ENCODE measurements around the gene PPM1H.
"Not testable (repeated sequence)": the region's sequence is repeated elsewhere in the genome, so short reads cannot be mapped to it uniquely, and the experiment has no call there.

PPM1H gene

GRCh38 chr12:62769076-62769619 lies 165.8 kb downstream of the PPM1H start:
- Histone ChIP-seq H3K4me3 (ENCODE audit: low read length) (no peak overlapping the region), H3K9me3 (ENCODE audit: insufficient read depth, low read depth, low read length) (no peaks in the 10 kb centered on the region), H3K9ac (ENCODE audit: low read depth, low read length) (no peak overlapping the region; the same call in 1 of the 2 replicates), H3K27me3 (ENCODE audit: insufficient read depth, low read length) (no peaks in the 10 kb centered on the region), H3K36me3 (ENCODE audit: insufficient read depth, low read depth, low read length) (no peaks in the 10 kb centered on the region), H3K4me1 (ENCODE audit: insufficient read depth, low read length) (peaks cover 29% of the 10 kb centered on the region), H3K27ac (ENCODE audit: low read length) (no peak overlapping the region)

GRCh38 chr12:62767946-62768345 lies 167.0 kb downstream of the PPM1H start:
- Histone ChIP-seq H3K4me3 (ENCODE audit: low read length) (no peak overlapping the region), H3K27me3 (ENCODE audit: insufficient read depth, low read length) (no peaks in the 10 kb centered on the region), H3K27ac (ENCODE audit: low read length) (no peak overlapping the region), H3K4me1 (ENCODE audit: insufficient read depth, low read length) (peaks cover 29% of the 10 kb centered on the region), H3K9me3 (ENCODE audit: insufficient read depth, low read depth, low read length) (no peaks in the 10 kb centered on the region), H3K36me3 (ENCODE audit: insufficient read depth, low read depth, low read length) (no peaks in the 10 kb centered on the region), H3K9ac (ENCODE audit: low read depth, low read length) (no peak overlapping the region)

- H3K4me1 ChIP-seq (ENCODE audit: insufficient read depth, low read length): peaks cover 29% of the 10 kb centered on the region
- no peak overlapping the region for H3K9ac ChIP-seq (ENCODE audit: low read depth, low read length)
- no peaks in the 10 kb centered on the region for H3K27me3 ChIP-seq (ENCODE audit: insufficient read depth, low read length)
- no peaks in the 10 kb centered on the region for H3K36me3 ChIP-seq (ENCODE audit: insufficient read depth, low read depth, low read length)
- H3K4me3 ChIP-seq (ENCODE audit: low read length): no peak overlapping the region
- no peaks in the 10 kb centered on the region for H3K9me3 ChIP-seq (ENCODE audit: insufficient read depth, low read depth, low read length)
- H3K27ac ChIP-seq (ENCODE audit: low read length): no peak overlapping the region
Measured at GRCh38 chr12:62767496-62767895, 167.5 kb downstream of the PPM1H start.

GRCh38 chr12:62766496-62766895 lies 168.5 kb downstream of the PPM1H start:
- H3K9ac ChIP-seq (ENCODE audit: low read depth, low read length): no peak overlapping the region
- H3K27ac ChIP-seq (ENCODE audit: low read length): no peak overlapping the region
- H3K27me3 ChIP-seq (ENCODE audit: insufficient read depth, low read length): no peaks in the 10 kb centered on the region
- no peak overlapping the region for H3K4me3 ChIP-seq (ENCODE audit: low read length)
- no peaks in the 10 kb centered on the region for H3K9me3 ChIP-seq (ENCODE audit: insufficient read depth, low read depth, low read length)
- H3K4me1 ChIP-seq (ENCODE audit: insufficient read depth, low read length): peaks cover 19% of the 10 kb centered on the region
- H3K36me3 ChIP-seq (ENCODE audit: insufficient read depth, low read depth, low read length): no peaks in the 10 kb centered on the region

GRCh38 chr12:62763861-62764645 lies 170.9 kb downstream of the PPM1H start:
- Histone ChIP-seq H3K4me1 (ENCODE audit: insufficient read depth, low read length) (no peaks in the 10 kb centered on the region), H3K27me3 (ENCODE audit: insufficient read depth, low read length) (no peaks in the 10 kb centered on the region), H3K36me3 (ENCODE audit: insufficient read depth, low read depth, low read length) (no peaks in the 10 kb centered on the region), H3K4me3 (ENCODE audit: low read length) (no peak overlapping the region), H3K9ac (ENCODE audit: low read depth, low read length) (no peak overlapping the region), H3K9me3 (ENCODE audit: insufficient read depth, low read depth, low read length) (no peaks in the 10 kb centered on the region), H3K27ac (ENCODE audit: low read length) (no peak overlapping the region)

GRCh38 chr12:62763312-62763711 lies 171.6 kb downstream of the PPM1H start:
- Histone ChIP-seq H3K4me1 (ENCODE audit: insufficient read depth, low read length) (no peaks in the 10 kb centered on the region), H3K27ac (ENCODE audit: low read length) (no peak overlapping the region)

GRCh38 chr12:62762645-62763044 lies 172.3 kb downstream of the PPM1H start:
- H3K27me3 ChIP-seq (ENCODE audit: insufficient read depth, low read length): no peaks in the 10 kb centered on the region
- no peaks in the 10 kb centered on the region; the same call in 1 of the 2 replicates for H3K4me1 ChIP-seq (ENCODE audit: insufficient read depth, low read length)
- H3K36me3 ChIP-seq (ENCODE audit: insufficient read depth, low read depth, low read length): no peaks in the 10 kb centered on the region
- H3K4me3 ChIP-seq (ENCODE audit: low read length): no peak overlapping the region
- no peak overlapping the region for H3K27ac ChIP-seq (ENCODE audit: low read length)
- no peaks in the 10 kb centered on the region for H3K9me3 ChIP-seq (ENCODE audit: insufficient read depth, low read depth, low read length)
- H3K9ac ChIP-seq (ENCODE audit: low read depth, low read length): no peak overlapping the region

More at GRCh38 chr12:62763312-62763711, 171.6 kb downstream of the PPM1H start:
- Histone ChIP-seq H3K27me3 (ENCODE audit: insufficient read depth, low read length) (no peaks in the 10 kb centered on the region), H3K9me3 (ENCODE audit: insufficient read depth, low read depth, low read length) (no peaks in the 10 kb centered on the region), H3K9ac (ENCODE audit: low read depth, low read length) (no peak overlapping the region), H3K4me3 (ENCODE audit: low read length) (no peak overlapping the region), H3K36me3 (ENCODE audit: insufficient read depth, low read depth, low read length) (no peaks in the 10 kb centered on the region)

- Histone ChIP-seq H3K36me3 (ENCODE audit: insufficient read depth, low read depth, low read length) (no peaks in the 10 kb centered on the region), H3K27me3 (ENCODE audit: insufficient read depth, low read length) (no peaks in the 10 kb centered on the region), H3K27ac (ENCODE audit: low read length) (no peak overlapping the region), H3K4me1 (ENCODE audit: insufficient read depth, low read length) (no peaks in the 10 kb centered on the region; the same call in 1 of the 2 replicates), H3K4me3 (ENCODE audit: low read length) (no peak overlapping the region), H3K9me3 (ENCODE audit: insufficient read depth, low read depth, low read length) (no peaks in the 10 kb centered on the region), H3K9ac (ENCODE audit: low read depth, low read length) (no peak overlapping the region)
Measured at GRCh38 chr12:62761658-62762057, 173.3 kb downstream of the PPM1H start.

GRCh38 chr12:62760779-62761178 lies 174.2 kb downstream of the PPM1H start:
- Histone ChIP-seq H3K27me3 (ENCODE audit: insufficient read depth, low read length) (no peaks in the 10 kb centered on the region), H3K4me3 (ENCODE audit: low read length) (no peak overlapping the region), H3K27ac (ENCODE audit: low read length) (no peak overlapping the region), H3K9me3 (ENCODE audit: insufficient read depth, low read depth, low read length) (no peaks in the 10 kb centered on the region), H3K4me1 (ENCODE audit: insufficient read depth, low read length) (no peaks in the 10 kb centered on the region; the same call in 1 of the 2 replicates), H3K9ac (ENCODE audit: low read depth, low read length) (no peak overlapping the region), H3K36me3 (ENCODE audit: insufficient read depth, low read depth, low read length) (no peaks in the 10 kb centered on the region)

GRCh38 chr12:62760341-62760740 lies 174.6 kb downstream of the PPM1H start:
- not testable (repeated sequence) for H3K4me3 ChIP-seq (ENCODE audit: low read length); H3K27ac ChIP-seq (ENCODE audit: low read length); H3K36me3 ChIP-seq (ENCODE audit: insufficient read depth, low read depth, low read length); H3K4me1 ChIP-seq (ENCODE audit: insufficient read depth, low read length); H3K9me3 ChIP-seq (ENCODE audit: insufficient read depth, low read depth, low read length); H3K27me3 ChIP-seq (ENCODE audit: insufficient read depth, low read length); H3K9ac ChIP-seq (ENCODE audit: low read depth, low read length)

GRCh38 chr12:62758216-62758615 lies 176.7 kb downstream of the PPM1H start:
- H3K9me3 ChIP-seq (ENCODE audit: insufficient read depth, low read depth, low read length): no peaks in the 10 kb centered on the region
- H3K36me3 ChIP-seq (ENCODE audit: insufficient read depth, low read depth, low read length): no peaks in the 10 kb centered on the region
- no peaks in the 10 kb centered on the region for H3K27me3 ChIP-seq (ENCODE audit: insufficient read depth, low read length)
- H3K27ac ChIP-seq (ENCODE audit: low read length): no peak overlapping the region
- H3K9ac ChIP-seq (ENCODE audit: low read depth, low read length): no peak overlapping the region
- no peaks in the 10 kb centered on the region; the same call in 1 of the 2 replicates for H3K4me1 ChIP-seq (ENCODE audit: insufficient read depth, low read length)
- H3K4me3 ChIP-seq (ENCODE audit: low read length): no peak overlapping the region

GRCh38 chr12:62757048-62757447 lies 177.9 kb downstream of the PPM1H start:
- H3K4me3 ChIP-seq (ENCODE audit: low read length): no peak overlapping the region
- H3K4me1 ChIP-seq (ENCODE audit: insufficient read depth, low read length): no peaks in the 10 kb centered on the region; the same call in 1 of the 2 replicates
- H3K9me3 ChIP-seq (ENCODE audit: insufficient read depth, low read depth, low read length): no peaks in the 10 kb centered on the region
- H3K27me3 ChIP-seq (ENCODE audit: insufficient read depth, low read length): no peaks in the 10 kb centered on the region
- no peak overlapping the region for H3K9ac ChIP-seq (ENCODE audit: low read depth, low read length)
- H3K27ac ChIP-seq (ENCODE audit: low read length): no peak overlapping the region
- H3K36me3 ChIP-seq (ENCODE audit: insufficient read depth, low read depth, low read length): no peaks in the 10 kb centered on the region
